OCI-LY1 (cell line): ENCODE measurements around the gene KCNN3.
"Not testable (repeated sequence)": the region's sequence is repeated elsewhere in the genome, so short reads cannot be mapped to it uniquely, and the experiment has no call there.

Experiments used
- EZH2 ChIP-seq: fragments of 200-600 bp; sonication (generic), shearing (Covaris generic); IDR thresholded peaks from 2 replicates; pipeline ENCODE4 v1.8.0; 2017; ENCODE audit warnings: borderline replicate concordance, mixed run types, mild to moderate bottlenecking, antibody characterized with exemption, low read length, moderate library complexity, mixed read lengths
- TF ChIP-seq, protein P1 (sequence below): fragments of 200-600 bp; sonication (generic), shearing (Covaris generic); IDR thresholded peaks from 2 replicates; pipeline ENCODE4 v1.5.1; 2017; ENCODE audit warnings: mild to moderate bottlenecking, antibody characterized with exemption, low read length, moderate library complexity, mixed read lengths

DNA sequence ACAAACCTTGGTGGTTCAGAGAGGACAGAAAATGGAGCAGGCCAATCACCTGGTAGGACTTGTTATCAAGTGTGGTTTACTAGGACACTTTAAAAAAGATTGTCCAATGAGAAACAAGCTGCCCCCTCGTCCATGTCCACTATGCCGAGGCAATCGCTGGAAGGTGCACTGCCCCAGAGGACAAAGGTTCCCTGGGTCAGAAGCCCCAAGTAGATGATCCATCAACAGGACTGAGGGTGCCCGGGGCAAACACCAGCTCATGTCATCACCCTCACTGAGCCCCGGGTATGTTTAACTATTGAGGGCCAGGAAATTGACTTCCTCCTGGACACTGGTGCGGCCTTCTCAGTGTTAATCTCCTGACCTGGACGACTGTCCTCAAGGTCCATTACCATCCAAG is 195.6 kb downstream of the KCNN3 start:
- not testable (repeated sequence) for TF ChIP-seq EZH2
- TF ChIP-seq, protein P1, sequence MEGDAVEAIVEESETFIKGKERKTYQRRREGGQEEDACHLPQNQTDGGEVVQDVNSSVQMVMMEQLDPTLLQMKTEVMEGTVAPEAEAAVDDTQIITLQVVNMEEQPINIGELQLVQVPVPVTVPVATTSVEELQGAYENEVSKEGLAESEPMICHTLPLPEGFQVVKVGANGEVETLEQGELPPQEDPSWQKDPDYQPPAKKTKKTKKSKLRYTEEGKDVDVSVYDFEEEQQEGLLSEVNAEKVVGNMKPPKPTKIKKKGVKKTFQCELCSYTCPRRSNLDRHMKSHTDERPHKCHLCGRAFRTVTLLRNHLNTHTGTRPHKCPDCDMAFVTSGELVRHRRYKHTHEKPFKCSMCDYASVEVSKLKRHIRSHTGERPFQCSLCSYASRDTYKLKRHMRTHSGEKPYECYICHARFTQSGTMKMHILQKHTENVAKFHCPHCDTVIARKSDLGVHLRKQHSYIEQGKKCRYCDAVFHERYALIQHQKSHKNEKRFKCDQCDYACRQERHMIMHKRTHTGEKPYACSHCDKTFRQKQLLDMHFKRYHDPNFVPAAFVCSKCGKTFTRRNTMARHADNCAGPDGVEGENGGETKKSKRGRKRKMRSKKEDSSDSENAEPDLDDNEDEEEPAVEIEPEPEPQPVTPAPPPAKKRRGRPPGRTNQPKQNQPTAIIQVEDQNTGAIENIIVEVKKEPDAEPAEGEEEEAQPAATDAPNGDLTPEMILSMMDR, result not testable (repeated sequence)
